SK-N-MC (cell line): ENCODE measurements around the gene ZNF638.

Experiments used
- EZH2 ChIP-seq: fragments of 200-600 bp; sonication (generic); IDR thresholded peaks from one replicate; pipeline ENCODE4 v1.6.1; 2017; ENCODE audit warnings: antibody characterized with exemption
- FOXP2 ChIP-seq: optimal IDR thresholded peaks from 2 replicates; pipeline ENCODE3; 2011; ENCODE audit warnings: mild to moderate bottlenecking, moderate library complexity; ENCODE audit not compliant: insufficient read depth; ENCODE audit errors: extremely low read length, control extremely low read depth
- POLR2AphosphoS5 ChIP-seq: IDR thresholded peaks from 2 replicates; pipeline ENCODE4 v1.6.1; 2012; ENCODE audit warnings: mild to moderate bottlenecking, low read depth, low read length, borderline replicate concordance

DNA sequence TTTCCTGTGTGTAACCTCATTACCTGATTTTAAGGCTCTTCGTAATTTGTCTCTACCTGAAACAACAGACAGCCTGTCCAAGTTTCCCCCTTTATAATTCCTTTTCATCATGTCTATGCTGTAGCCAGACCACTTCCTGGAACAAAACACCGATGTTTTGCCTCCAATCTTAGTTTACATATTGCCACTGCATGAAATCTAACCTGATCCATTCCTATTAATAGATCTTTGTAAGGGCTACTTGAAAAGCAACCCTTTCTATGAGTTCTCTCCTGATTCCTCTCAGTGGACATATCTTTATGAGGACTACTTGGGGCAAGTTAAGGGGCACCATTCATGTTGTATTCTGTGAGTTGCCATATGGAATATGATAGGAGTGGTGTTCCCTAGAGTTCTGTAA lies 30.9 kb downstream of the ZNF638 start:
- TF ChIP-seq EZH2 (no peak), POLR2AphosphoS5 (no peak), FOXP2 (no peak)
